Prostate gland (tissue), 2 donors: ENCODE measurements around the gene HPS3. TPM values are rescaled to one million over a fixed set of nuclear protein-coding genes. Genes with fewer than 3 reads are reported as not detected.

Experiments used
- DNase-seq: peaks from one replicate; pipeline ENCODE4 v3.0.0-alpha.2; 2019; ENCODE audit warnings: low spot score
- H3K27ac ChIP-seq, 2 donors: fragments of 200-600 bp; sonication (generic); 2 replicates each; pipeline ENCODE4 v1.5.1; 2017 to 2019
- H3K27me3 ChIP-seq: fragments of 200-600 bp; sonication (generic); replicated peaks from 2 replicates; pipeline ENCODE4 v1.5.1; 2019; ENCODE audit not compliant: insufficient read depth
- H3K36me3 ChIP-seq, 2 donors: fragments of 200-600 bp; sonication (generic); 1 replicate in 1 of 2; 2 replicates in 1 of 2; pipeline versions ENCODE4 v1.5.1 to v1.8.1; 2017 to 2019
- H3K4me1 ChIP-seq: fragments of 200-600 bp; sonication (generic); replicated peaks from 2 replicates; pipeline ENCODE4 v1.5.1; 2019
- H3K4me3 ChIP-seq, 2 donors: fragments of 200-600 bp; sonication (generic); 2 replicates each; pipeline ENCODE4 v1.5.1; 2017 to 2019
- H3K9me3 ChIP-seq: fragments of 200-600 bp; sonication (generic); 2 replicates; pipeline ENCODE4 v1.5.1; 2017
- CTCF ChIP-seq, 4 experiments: fragments of 200-600 bp in 2 of 4; fragments of 450-650 bp in 2 of 4; sonication (generic) in 2 of 4; IDR thresholded peaks; 1 replicate in 3 of 4; 2 replicates in 1 of 4; pipeline ENCODE4 v1.5.1; 2016 to 2019; ENCODE audit warnings: antibody characterized with exemption in 4 of 4, mild to moderate bottlenecking in 2 of 4, moderate library complexity in 2 of 4
- POLR2A ChIP-seq: fragments of 450-650 bp; IDR thresholded peaks from one replicate; pipeline ENCODE4 v1.6.1; 2016; ENCODE audit warnings: antibody characterized with exemption, mild to moderate bottlenecking
- POLR2AphosphoS5 ChIP-seq: sonication (generic); formaldehyde crosslinking; IDR thresholded peaks from one replicate; pipeline ENCODE4 v1.6.1; 2017; ENCODE audit warnings: antibody characterized with exemption
- WGBS: methylation state at CpG from one replicate; pipeline ENCODE4 v1.1.5; 2018; 5-methylcytosine and 5-hydroxymethylcytosine counted together
- intact Hi-C: fragments of 100-400 bp; cut with DNase I; formaldehyde crosslinking; loops from one replicate; pipeline ENCODE4 v1.14.2; 2022
- total RNA-seq, 2 donors: library from RNA; depleted of rRNA; stranded (reverse); fragments of >200 nt; gene quantifications; one replicate each; pipeline ENCODE4 v1.1.0, GENCODE V29; 2016

Gene HPS3
- total RNA-seq, 2 donors from 2014 or later: 17.6 to 25.2 TPM

GRCh38 chr3:149118724-149119123, 10.7 kb upstream of the HPS3 start:
- H3K9me3 ChIP-seq: no peaks in the 10 kb centered on the region
- 75% methylated on average over 9 of the region's 9 CpGs for WGBS
- H3K36me3 ChIP-seq: no peaks in the 10 kb centered on the region
- H3K27me3 ChIP-seq: no peaks in the 10 kb centered on the region
- intact Hi-C loops: no loop called here
- H3K27ac ChIP-seq: no peak overlapping the region
- DNase-seq: no peak
- H3K4me1 ChIP-seq: no peaks in the 10 kb centered on the region
- TF ChIP-seq CTCF (IDR thresholded peaks at IDR 0.05) (no peak), POLR2AphosphoS5 (no peak), POLR2A (no peak)
- no peak overlapping the region for H3K4me3 ChIP-seq

GRCh38 chr3:149119466-149119865, 10.0 kb upstream of the HPS3 start:
- no peaks in the 10 kb centered on the region for H3K27me3 ChIP-seq
- no peaks in the 10 kb centered on the region for H3K36me3 ChIP-seq
- no peaks in the 10 kb centered on the region for H3K4me1 ChIP-seq
- H3K27ac ChIP-seq: no peak overlapping the region
- 94% methylated on average over 1 of the region's 1 CpG for WGBS
- TF ChIP-seq CTCF (IDR thresholded peaks at IDR 0.05) (no peak), POLR2A (no peak), POLR2AphosphoS5 (no peak)
- intact Hi-C loops: no loop called here
- H3K4me3 ChIP-seq: no peak overlapping the region
- no peaks in the 10 kb centered on the region for H3K9me3 ChIP-seq
- DNase-seq: no peak

GRCh38 chr3:149120051-149120972, 9.1 kb upstream of the HPS3 start:
- 21% methylated on average over 7 of the region's 7 CpGs for WGBS

GRCh38 chr3:149122721-149123578, 6.5 kb upstream of the HPS3 start:
- DNase-seq: no peak
- H3K36me3 ChIP-seq: no peaks in the 10 kb centered on the region

More at GRCh38 chr3:149120051-149120972, 9.1 kb upstream of the HPS3 start:
- H3K4me1 ChIP-seq: no peaks in the 10 kb centered on the region
- no peak overlapping the region for H3K27ac ChIP-seq
- H3K36me3 ChIP-seq: no peaks in the 10 kb centered on the region
- TF ChIP-seq POLR2A (no peak), POLR2AphosphoS5 (peak; percentile 7), CTCF (IDR thresholded peaks at IDR 0.05) (peak; percentile 39 to 80 (median 70))
- DNase-seq: peak; percentile 23
- no peaks in the 10 kb centered on the region for H3K27me3 ChIP-seq
- H3K4me3 ChIP-seq: no peak overlapping the region
- no peaks in the 10 kb centered on the region for H3K9me3 ChIP-seq
- intact Hi-C loops: loop anchor here (2.0 to 10.0 kb wide), 3 partner anchors 126 to 362 kb away; partner anchors contain the start of gene GYG1

More at GRCh38 chr3:149122721-149123578, 6.5 kb upstream of the HPS3 start:
- Histone ChIP-seq H3K4me3 (no peak overlapping the region), H3K27ac (no peak overlapping the region), H3K9me3 (no peaks in the 10 kb centered on the region), H3K4me1 (no peaks in the 10 kb centered on the region), H3K27me3 (no peaks in the 10 kb centered on the region)
- whole genome bisulfite sequencing: 90% methylated on average over 4 of the region's 4 CpGs
- intact Hi-C loops: loop anchor here (5.0 to 10.0 kb wide), 2 partner anchors 128 to 359 kb away; partner anchors contain the start of gene GYG1
- no peak for TF ChIP-seq POLR2AphosphoS5
- TF ChIP-seq CTCF (IDR thresholded peaks at IDR 0.05): no peak
- no peak for TF ChIP-seq POLR2A
